DMS153 (cell line): Measurements from ENCODE around the gene KLF6.
A peak's percentile ranks its signal among the peaks of the same experiment; 100 is the strongest.

Experiments used
- DNase-seq: peaks from one replicate; lab custom pipeline; 2025; lab: John Stamatoyannopoulos, UW

KLF6 gene

GRCh38 chr10:3774814-3775695 is 10.0 kb downstream of the KLF6 start:
- no peak for DNase-seq

- no peak for DNase-seq
Observed at GRCh38 chr10:3774018-3774813, 10.8 kb downstream of the KLF6 start.

GRCh38 chr10:3773460-3774017 is 11.5 kb downstream of the KLF6 start:
- no peak for DNase-seq

GRCh38 chr10:3772361-3773171 is 12.4 kb downstream of the KLF6 start:
- DNase-seq, result no peak

GRCh38 chr10:3770611-3771110 is 14.3 kb downstream of the KLF6 start:
- no peak for DNase-seq

- no peak for DNase-seq
Observed at GRCh38 chr10:3769556-3769955, 15.5 kb downstream of the KLF6 start.

- DNase-seq, result peak; percentile 4
Observed at GRCh38 chr10:3766046-3766756, 18.8 kb downstream of the KLF6 start.

GRCh38 chr10:3765146-3765545 is 19.9 kb downstream of the KLF6 start:
- DNase-seq, result no peak

GRCh38 chr10:3764626-3765112 is 20.3 kb downstream of the KLF6 start:
- DNase-seq, result no peak

- DNase-seq, result no peak
Observed at GRCh38 chr10:3763852-3764625, 21.0 kb downstream of the KLF6 start.

GRCh38 chr10:3763035-3763456 is 22.0 kb downstream of the KLF6 start:
- DNase-seq, result no peak

- DNase-seq, result no peak
Observed at GRCh38 chr10:3762309-3762708, 22.7 kb downstream of the KLF6 start.

- no peak for DNase-seq
Observed at GRCh38 chr10:3761904-3762303, 23.1 kb downstream of the KLF6 start.

GRCh38 chr10:3761021-3761686 is 23.9 kb downstream of the KLF6 start:
- DNase-seq, result no peak

GRCh38 chr10:3760083-3760482 is 24.9 kb downstream of the KLF6 start:
- no peak for DNase-seq

- no peak for DNase-seq
Observed at GRCh38 chr10:3759397-3759796, 25.6 kb downstream of the KLF6 start.

GRCh38 chr10:3758491-3758970 is 26.5 kb downstream of the KLF6 start:
- DNase-seq, result no peak

- DNase-seq, result no peak
Observed at GRCh38 chr10:3757638-3758490, 27.1 kb downstream of the KLF6 start.
